ENCODE data around the gene XIAP.

DNA sequence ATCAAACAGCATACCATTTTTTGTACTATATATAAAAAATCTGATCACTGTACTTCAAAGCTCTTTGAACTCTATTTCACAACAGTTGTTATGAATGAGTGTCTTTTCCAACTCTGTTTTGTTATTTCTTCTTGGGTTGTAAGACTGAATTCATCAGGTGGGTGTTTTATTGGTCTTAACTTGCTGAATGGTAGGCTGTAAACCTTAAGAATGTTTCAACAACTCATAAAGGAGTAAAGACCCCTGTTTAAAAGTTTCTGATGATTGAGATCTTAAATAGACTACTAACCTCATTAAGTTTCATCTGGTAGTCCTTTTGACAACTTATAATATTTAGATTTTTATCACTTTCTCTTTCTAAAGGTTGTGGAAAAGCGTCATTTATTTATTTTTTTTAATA lies 83.2 kb downstream of the XIAP start:
- TF ChIP-seq, protein P1, sequence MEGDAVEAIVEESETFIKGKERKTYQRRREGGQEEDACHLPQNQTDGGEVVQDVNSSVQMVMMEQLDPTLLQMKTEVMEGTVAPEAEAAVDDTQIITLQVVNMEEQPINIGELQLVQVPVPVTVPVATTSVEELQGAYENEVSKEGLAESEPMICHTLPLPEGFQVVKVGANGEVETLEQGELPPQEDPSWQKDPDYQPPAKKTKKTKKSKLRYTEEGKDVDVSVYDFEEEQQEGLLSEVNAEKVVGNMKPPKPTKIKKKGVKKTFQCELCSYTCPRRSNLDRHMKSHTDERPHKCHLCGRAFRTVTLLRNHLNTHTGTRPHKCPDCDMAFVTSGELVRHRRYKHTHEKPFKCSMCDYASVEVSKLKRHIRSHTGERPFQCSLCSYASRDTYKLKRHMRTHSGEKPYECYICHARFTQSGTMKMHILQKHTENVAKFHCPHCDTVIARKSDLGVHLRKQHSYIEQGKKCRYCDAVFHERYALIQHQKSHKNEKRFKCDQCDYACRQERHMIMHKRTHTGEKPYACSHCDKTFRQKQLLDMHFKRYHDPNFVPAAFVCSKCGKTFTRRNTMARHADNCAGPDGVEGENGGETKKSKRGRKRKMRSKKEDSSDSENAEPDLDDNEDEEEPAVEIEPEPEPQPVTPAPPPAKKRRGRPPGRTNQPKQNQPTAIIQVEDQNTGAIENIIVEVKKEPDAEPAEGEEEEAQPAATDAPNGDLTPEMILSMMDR (IDR thresholded peaks at IDR 0.05), result no peak
- no peak for TF ChIP-seq POLR2A (IDR thresholded peaks at IDR 0.05)

Measured in ovary (tissue), 3 donors.